Motor neuron (in vitro differentiated cells): ENCODE data around the gene ADCY6. TPM values are rescaled to one million over a fixed set of nuclear protein-coding genes. Genes with fewer than 3 reads are reported as not detected.

Source experiments
- ATAC-seq, 8 experiments: fragments of 200-7000 bp; cut with Tn5 transposase; replicated peaks in 6 of 8; 2 replicates each; pipeline ENCODE4 v1.8.0; 2021; ENCODE audit warnings: mild to moderate bottlenecking in 8 of 8, moderate library complexity in 8 of 8
- H3K27ac ChIP-seq, 2 donors: fragments of 250-450 bp; sonication (Bioruptor Pico); 2 replicates each; pipeline ENCODE4 v1.9.0; 2021; ENCODE audit warnings: antibody characterized with exemption in 2 of 2, mild to moderate bottlenecking in 2 of 2, moderate library complexity in 1 of 2
- H3K4me1 ChIP-seq, 2 donors: fragments of 250-450 bp; sonication (Bioruptor Pico); replicated peaks in 1 of 2; 2 replicates each; pipeline ENCODE4 v1.6.1; 2021; ENCODE audit warnings: antibody characterized with exemption in 2 of 2, mild to moderate bottlenecking in 2 of 2, moderate library complexity in 1 of 2
- H3K4me3 ChIP-seq, 5 donors: fragments of 250-450 bp; sonication (Bioruptor Pico); 2 replicates each; pipeline ENCODE4 v1.9.0; 2021; ENCODE audit warnings: antibody characterized with exemption in 5 of 5, mild to moderate bottlenecking in 5 of 5, moderate library complexity in 4 of 5
- WGBS, 10 experiments: fragments of 450-650 bp; shearing (Covaris generic); methylation state at CpG; one replicate each; pipeline ENCODE4 v1.0.0; 2022; 5-methylcytosine and 5-hydroxymethylcytosine counted together
- in situ Hi-C, 9 experiments: fragments of 400-800 bp; cut with MboI; loops; one replicate each; pipeline ENCODE4 v1.15.0; 2021; ENCODE audit warnings: low sequenced_read_pairs in 9 of 9, low pct_unique_long_range_greater_than_20kb in 2 of 9; ENCODE audit not compliant: unreplicated experiment in 9 of 9
- total RNA-seq, 8 experiments: library from RNA; unstranded; fragments of 300-600 nt; gene quantifications; 2 replicates each; pipeline versions ENCODE4 v1.2.3 to v1.2.4, GENCODE V29; 2022

The ADCY6 gene
- total RNA-seq: 10 to 100 TPM; 12.4 to 43.6 (median 20.0) TPM

DNA sequence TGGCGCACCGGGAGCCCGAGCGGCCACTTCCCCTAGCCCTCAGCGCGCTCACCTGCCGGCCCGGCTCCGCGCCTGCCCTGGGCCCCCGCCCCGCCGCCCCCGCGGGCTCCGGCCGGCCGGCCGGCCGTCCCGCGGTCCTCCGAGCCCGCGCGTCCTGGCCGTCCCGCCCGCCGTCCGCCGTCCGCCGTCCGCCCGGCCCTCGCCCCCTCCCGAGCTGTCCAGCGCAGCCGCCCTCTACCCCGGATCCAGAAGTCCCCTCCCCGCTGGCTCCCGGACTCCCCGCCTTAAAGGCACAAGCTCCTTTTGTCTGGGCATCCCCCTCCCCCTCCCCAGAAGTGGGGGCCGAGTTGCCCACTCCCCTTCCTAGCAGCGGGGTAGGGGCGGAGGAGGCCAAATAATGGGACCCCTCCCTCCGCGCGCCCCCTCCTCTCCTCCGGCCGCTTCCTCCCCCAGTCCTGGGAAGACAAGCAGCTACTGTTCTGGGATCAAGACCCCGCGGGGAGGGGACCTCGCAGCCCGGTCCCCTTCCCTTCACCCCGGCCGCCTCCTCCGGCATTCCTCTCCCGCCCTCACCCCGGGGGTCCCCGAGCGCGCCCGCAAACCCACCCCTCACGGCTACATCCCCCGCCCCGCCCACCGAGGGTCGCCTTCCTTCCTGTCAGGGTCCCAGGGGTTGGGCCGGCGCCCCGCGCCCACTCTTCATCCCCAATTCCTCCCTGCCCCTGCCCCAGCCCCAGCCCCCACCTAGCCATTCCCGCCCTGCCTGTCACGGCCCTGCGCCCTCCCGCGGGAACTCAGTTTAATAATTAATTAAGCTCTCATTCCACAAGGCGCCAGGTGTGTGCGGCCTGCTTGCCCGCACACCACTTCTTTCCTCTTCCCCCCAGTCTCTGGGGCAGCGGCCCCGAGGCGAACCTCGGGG is at the start of gene ADCY6:
ADCY6 (minus strand) TSS at position 236 of the 922 bp plus-strand sequence. CDS start 5,655 bp downstream, outside the sequence.
- no CpG with 5 or more reads among the region's 86 CpGs for WGBS, 10 experiments
- in situ Hi-C loops: no loop called here
- Histone ChIP-seq H3K4me1 (peaks cover 14 to 17% of the 10 kb centered on the region in 2 donors), H3K27ac (peak within 1 kb of the TSS in 1 of 2 donors; percentile 33), H3K4me3 (peak within 1 kb of the TSS; percentile 52 to 95 (median 88))
- peak; percentile 77 to 93 (median 89) for ATAC-seq

DNA sequence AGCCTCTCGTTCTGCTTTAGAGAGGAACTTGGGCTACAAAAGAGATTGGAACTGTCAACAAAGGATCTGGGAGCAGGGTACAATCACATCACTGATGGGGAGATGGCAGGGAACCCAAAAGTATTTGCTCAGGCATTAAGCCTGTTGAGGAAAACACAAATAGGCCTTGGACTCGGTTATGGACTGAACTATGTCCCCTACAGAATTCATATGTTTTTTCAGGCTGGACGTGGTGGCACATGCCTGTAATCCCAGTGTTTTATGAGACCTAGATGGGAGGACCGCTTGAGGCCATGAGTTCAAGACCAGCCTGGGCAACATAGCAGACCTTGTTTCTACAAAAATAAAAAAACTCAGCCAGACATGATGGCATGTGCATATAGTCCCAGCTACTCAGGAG is 49.2 kb upstream of the ADCY6 start:
- 59 to 100% (median 100%) methylated on average over 1 to 4 of the region's 4 CpGs; no CpG with 5 or more reads in 3 of the 10 experiments for WGBS, 10 experiments
- no peak for ATAC-seq
- no peak overlapping the region for H3K4me3 ChIP-seq
- no peaks in the 10 kb centered on the region for H3K4me1 ChIP-seq
- H3K27ac ChIP-seq: no peak overlapping the region
- in situ Hi-C loops: no loop called here

DNA sequence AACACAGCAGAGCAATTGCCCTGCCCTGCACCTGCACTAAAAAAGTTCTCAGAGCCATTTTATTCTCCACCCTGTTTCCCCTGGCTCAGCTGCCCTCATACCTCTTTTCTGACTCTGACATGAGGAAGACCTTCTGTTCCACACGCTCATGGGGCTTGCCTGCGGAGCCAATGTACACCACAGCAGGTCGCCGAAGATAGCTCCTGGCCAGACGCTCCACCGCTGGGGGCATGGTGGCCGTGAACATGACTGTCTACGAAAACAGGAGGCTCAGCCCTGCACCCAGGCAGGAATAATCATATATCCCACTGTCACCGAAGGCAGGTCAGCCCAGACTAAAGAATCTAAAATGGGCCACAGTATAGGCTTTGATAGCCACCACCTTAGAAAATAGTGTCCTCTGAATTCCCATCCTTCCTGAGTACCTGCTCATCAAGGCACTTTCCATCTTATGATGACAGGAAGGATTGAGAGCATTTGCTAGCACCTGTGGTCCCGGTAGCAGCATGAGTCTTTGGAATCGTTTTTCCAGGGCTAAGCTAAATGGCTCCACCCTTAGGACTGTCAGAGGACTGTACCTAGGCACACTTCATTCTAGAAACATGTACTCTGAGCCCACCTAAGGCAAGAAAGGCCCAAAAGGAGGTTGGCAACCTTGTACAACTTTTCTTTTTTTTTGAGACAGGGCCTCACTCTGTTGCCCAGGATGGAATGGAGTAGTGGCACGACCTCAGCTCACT is 43.6 kb upstream of the ADCY6 start:
- WGBS, 10 experiments: 74 to 100% (median 93%) methylated on average over 1 to 9 of the region's 12 CpGs; no CpG with 5 or more reads in 4 of the 10 experiments
- in situ Hi-C loops: no loop called here
- Histone ChIP-seq H3K4me1 (no peaks in the 10 kb centered on the region), H3K27ac (no peak overlapping the region), H3K4me3 (no peak overlapping the region)
- ATAC-seq: no peak

DNA sequence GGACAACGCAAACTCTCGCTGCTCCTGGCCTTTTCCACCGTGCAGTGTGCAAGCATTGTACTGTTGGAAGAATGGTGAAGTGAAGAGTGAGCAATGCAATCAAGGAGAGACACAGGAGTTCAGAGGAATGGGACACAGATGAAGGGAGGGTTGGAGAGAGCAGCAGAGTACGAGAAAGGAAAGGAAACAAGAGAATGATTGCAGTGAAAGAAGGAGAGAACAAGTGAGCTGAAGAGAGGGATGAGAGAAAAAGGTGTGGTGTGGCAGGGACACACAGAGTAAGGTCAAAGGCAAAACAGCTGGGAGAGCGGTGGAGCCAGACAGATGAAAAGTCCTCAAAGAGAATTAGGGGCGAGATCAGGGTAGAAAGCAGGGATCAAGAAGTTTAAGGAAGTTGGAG is 42.4 kb upstream of the ADCY6 start:
- no peak overlapping the region for H3K4me3 ChIP-seq
- WGBS, 10 experiments: 74 to 100% (median 89%) methylated on average over 2 to 6 of the region's 6 CpGs
- in situ Hi-C loops: no loop called here
- no peak for ATAC-seq
- H3K27ac ChIP-seq: no peak overlapping the region
- no peaks in the 10 kb centered on the region for H3K4me1 ChIP-seq

DNA sequence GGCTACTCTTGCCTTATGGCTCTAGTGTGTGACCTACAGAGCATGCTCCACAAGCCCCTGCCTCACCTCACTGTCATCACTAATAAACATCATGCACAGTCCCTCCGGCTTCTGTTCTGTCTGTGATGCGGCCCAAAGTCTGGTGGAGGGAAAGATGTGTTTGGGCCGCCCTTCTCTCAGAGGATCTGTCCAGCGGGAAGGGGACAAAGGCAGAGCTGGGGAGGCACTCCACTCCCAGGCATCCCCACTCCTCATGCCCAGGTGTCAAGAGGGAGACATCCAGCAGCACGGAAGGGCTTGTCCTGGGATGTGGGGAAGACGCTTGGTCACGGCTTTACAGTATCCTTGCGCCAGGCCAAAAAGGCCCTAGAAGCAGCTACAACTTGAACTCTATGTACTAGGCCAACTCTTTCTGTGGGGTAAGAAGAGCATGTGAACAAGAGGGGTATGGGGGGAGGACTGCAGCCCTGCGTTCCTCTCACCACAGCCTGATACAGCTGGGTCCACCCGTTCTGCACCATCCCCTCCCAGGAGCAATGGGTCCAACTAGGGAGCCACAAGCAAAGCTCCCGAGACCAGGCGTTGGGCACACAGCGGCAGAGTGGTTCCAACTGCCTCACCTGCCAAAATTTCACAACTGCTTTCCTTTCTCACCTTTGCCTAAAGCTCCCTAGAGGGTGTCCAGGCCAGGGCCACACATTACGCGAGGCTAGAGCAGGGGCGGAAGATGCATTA is 40.1 kb upstream of the ADCY6 start:
- no peak overlapping the region for H3K27ac ChIP-seq
- ATAC-seq: no peak
- 60 to 100% (median 96%) methylated on average over 1 to 5 of the region's 16 CpGs; no CpG with 5 or more reads in 5 of the 10 experiments for WGBS, 10 experiments
- in situ Hi-C loops: no loop called here
- H3K4me3 ChIP-seq: no peak overlapping the region
- no peaks in the 10 kb centered on the region for H3K4me1 ChIP-seq

DNA sequence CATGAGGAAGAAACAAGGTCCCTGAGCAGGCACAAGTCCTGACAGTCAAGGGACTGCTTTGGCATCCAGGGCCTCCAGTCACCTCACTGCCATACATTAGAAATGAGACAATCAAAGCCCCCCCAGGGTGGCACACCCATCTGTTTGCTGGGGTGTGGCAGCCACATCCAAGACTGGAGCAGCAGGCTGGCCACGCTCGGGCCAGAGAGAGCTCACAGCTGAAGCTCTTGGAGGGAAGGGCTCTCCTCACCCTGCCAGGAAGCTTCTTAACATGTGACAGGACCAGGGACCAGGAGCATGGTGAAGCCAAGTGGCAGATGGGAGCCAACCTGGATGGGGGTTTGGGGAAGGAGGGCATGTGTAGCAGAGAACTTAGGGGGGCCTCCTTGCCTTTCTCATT is 39.4 kb upstream of the ADCY6 start:
- no peaks in the 10 kb centered on the region for H3K4me1 ChIP-seq
- WGBS, 10 experiments: no CpG with 5 or more reads among the region's 2 CpGs
- no peak overlapping the region for H3K4me3 ChIP-seq
- H3K27ac ChIP-seq: no peak overlapping the region
- peak in 3 of 8 experiments; percentile 17 to 73 (median 68) for ATAC-seq
- in situ Hi-C loops: no loop called here

DNA sequence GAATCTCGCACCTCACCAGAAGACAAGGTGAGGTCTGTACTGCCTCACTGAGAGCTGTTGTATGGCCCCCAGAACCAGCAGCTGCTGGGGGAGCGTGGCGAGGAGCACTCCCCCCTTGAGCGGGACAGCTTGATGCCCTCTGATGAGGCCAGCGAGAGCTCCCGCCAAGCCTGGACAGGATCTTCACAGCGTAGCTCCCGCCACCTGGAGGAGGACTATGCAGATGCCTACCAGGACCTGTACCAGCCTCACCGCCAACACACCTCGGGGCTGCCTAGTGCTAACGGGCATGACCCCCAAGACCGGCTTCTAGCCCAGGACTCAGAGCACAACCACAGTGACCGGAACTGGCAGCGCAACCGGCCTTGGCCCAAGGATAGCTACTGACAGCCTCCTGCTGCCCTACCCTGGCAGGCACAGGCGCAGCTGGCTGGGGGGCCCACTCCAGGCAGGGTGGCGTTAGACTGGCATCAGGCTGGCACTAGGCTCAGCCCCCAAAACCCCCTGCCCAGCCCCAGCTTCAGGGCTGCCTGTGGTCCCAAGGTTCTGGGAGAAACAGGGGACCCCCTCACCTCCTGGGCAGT is 38.7 kb upstream of the ADCY6 start:
- Histone ChIP-seq H3K27ac (no peak overlapping the region), H3K4me1 (no peaks in the 10 kb centered on the region), H3K4me3 (no peak overlapping the region)
- WGBS, 10 experiments: 93 to 100% (median 94%) methylated on average over 1 to 6 of the region's 17 CpGs; no CpG with 5 or more reads in 7 of the 10 experiments
- ATAC-seq: peak in 4 of 8 experiments; percentile 8 to 24 (median 20)
- in situ Hi-C loops: no loop called here

DNA sequence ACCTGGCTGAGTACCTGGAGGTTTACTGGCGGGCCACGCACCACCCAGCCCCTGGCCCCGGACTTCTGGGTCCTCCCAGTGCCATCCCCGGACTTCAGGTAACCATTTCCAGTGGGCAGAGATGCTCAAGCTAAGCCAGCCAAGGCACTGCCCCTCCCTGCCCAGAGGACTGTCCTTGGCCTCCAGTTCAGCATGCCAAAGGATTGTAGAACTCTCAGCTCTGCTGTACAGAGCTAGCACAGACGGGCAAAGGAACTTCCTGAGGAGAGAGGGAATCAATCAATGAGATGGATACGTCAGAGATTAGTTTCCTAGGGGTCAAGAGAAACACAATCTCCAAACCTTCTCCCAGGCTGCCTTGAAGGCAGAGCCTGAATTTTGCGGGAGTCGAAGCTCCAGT is 38.1 kb upstream of the ADCY6 start:
- 52 to 100% (median 90%) methylated on average over 1 to 5 of the region's 8 CpGs; no CpG with 5 or more reads in 3 of the 10 experiments for WGBS, 10 experiments
- Histone ChIP-seq H3K4me3 (no peak overlapping the region), H3K4me1 (no peaks in the 10 kb centered on the region), H3K27ac (no peak overlapping the region)
- in situ Hi-C loops: no loop called here
- peak in 1 of 8 experiments; percentile 6 for ATAC-seq

DNA sequence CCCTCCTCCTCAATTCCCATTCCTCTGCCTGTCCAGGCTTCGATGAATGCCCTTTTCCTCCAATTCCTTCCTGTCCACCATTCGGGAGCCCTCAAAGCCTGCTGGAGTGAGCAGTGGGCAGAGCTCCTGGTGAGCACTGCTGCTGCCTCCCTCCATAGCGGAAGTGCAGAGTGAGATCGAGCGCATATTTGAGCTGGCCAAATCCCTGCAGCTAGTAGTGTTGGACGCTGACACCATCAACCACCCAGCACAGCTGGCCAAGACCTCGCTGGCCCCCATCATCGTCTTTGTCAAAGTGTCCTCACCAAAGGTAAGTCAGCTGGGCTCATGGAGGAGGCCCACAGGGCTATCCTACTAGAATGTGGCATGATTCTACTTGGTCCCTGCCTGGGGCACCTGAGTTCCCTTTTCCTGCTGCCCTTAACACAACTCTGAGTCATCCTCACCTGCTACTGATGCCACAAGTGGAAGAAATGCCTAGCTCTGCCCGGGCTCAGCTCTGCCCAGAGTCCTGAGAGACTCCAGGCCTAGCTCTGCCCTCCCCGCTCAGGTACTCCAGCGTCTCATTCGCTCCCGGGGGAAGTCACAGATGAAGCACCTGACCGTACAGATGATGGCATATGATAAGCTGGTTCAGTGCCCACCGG is 37.4 kb upstream of the ADCY6 start:
- no peak overlapping the region for H3K27ac ChIP-seq
- H3K4me3 ChIP-seq: no peak overlapping the region
- in situ Hi-C loops: no loop called here
- H3K4me1 ChIP-seq: no peaks in the 10 kb centered on the region
- 73 to 90% (median 78%) methylated on average over 2 to 9 of the region's 15 CpGs; no CpG with 5 or more reads in 5 of the 10 experiments for WGBS, 10 experiments
- ATAC-seq: no peak

DNA sequence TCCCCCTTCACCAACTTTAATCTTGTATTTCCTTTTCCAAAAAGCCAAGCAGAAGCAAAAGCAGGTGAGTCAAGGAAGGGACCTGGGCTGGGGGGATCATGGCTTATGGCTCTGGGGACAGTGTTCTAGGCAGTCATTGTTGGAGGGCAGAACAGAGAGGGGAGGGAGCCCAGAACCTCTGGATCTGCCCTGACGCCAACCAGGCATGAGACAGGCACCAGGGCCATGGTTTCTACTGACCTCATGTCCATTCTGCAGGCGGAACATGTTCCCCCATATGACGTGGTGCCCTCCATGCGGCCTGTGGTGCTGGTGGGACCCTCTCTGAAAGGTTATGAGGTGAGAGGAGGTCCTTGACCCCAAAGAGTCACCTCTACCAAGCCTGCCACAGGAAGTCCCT is 36.0 kb upstream of the ADCY6 start:
- 100% methylated on average over 1 to 3 of the region's 4 CpGs; no CpG with 5 or more reads in 7 of the 10 experiments for WGBS, 10 experiments
- Histone ChIP-seq H3K27ac (no peak overlapping the region), H3K4me3 (no peak overlapping the region), H3K4me1 (peaks cover 0 to 3% of the 10 kb centered on the region in 2 donors)
- in situ Hi-C loops: no loop called here
- ATAC-seq: no peak

DNA sequence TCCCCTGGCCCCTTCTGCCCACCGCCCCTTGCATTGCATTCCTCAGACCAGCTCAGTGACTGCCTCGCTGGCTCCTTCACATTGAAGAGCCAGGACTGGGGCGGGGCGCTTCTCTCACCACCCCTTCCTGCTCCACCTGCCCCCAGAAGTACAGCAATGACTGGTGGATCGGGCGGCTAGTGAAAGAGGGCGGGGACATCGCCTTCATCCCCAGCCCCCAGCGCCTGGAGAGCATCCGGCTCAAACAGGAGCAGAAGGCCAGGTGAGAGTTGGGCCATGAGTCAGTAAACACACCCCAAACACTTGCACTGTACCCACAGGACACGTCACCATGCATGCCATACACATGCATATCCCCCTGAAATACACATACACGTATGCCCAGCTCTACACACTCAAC is 35.2 kb upstream of the ADCY6 start:
- peaks cover 0 to 9% of the 10 kb centered on the region in 2 donors for H3K4me1 ChIP-seq
- no peak overlapping the region for H3K27ac ChIP-seq
- no peak overlapping the region for H3K4me3 ChIP-seq
- ATAC-seq: no peak
- in situ Hi-C loops: no loop called here
- WGBS, 10 experiments: 67 to 94% (median 82%) methylated on average over 1 to 11 of the region's 12 CpGs; no CpG with 5 or more reads in 6 of the 10 experiments

DNA sequence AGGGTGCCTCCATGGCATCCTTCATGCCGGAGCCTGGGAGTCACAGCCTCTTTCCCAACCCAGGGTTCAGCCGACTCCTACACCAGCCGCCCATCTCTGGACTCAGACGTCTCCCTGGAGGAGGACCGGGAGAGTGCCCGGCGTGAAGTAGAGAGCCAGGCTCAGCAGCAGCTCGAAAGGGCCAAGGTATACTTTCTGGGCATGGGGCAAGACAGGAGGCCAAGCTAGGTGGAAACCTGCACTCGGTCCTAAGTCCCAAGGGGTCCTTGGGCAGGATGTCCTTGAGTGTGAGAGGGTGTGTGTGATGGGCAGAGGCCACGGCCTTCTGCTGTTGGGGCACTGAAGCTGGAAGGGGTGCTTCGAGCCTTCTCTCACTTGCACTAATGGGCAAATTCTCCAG is 34.4 kb upstream of the ADCY6 start:
- WGBS, 10 experiments: 43 to 100% (median 82%) methylated on average over 1 to 6 of the region's 11 CpGs; no CpG with 5 or more reads in 4 of the 10 experiments
- Histone ChIP-seq H3K4me1 (peaks cover 0 to 9% of the 10 kb centered on the region in 2 donors), H3K27ac (no peak overlapping the region), H3K4me3 (no peak overlapping the region)
- in situ Hi-C loops: no loop called here
- ATAC-seq: no peak
